Breast epithelium (tissue), 4 donors: ENCODE data around the gene INAFM2. TPM values are rescaled to one million over a fixed set of nuclear protein-coding genes. Genes with fewer than 3 reads are reported as not detected.

Source experiments
- DNase-seq, 2 donors: peaks; one replicate each; pipeline ENCODE4 v3.0.0-alpha.2; 2019; ENCODE audit warnings: low spot score in 2 of 2
- H3K27ac ChIP-seq, 2 donors: fragments of 200-600 bp; sonication (generic) in 1 of 2; one replicate each; pipeline ENCODE4 v1.5.1; 2016 to 2019; ENCODE audit warnings: mild to moderate bottlenecking in 1 of 2
- H3K27me3 ChIP-seq, 2 donors: fragments of 200-600 bp; sonication (generic) in 1 of 2; one replicate each; pipeline versions ENCODE4 v1.5.1 to v1.6.0; 2017 to 2019; ENCODE audit warnings: control low read depth in 1 of 2, mild to moderate bottlenecking in 1 of 2
- H3K36me3 ChIP-seq: fragments of 200-600 bp; one replicate; pipeline ENCODE4 v1.5.1; 2019
- H3K4me1 ChIP-seq, 2 donors: fragments of 200-600 bp; sonication (generic); one replicate each; pipeline ENCODE4 v1.5.1; 2016 to 2019; ENCODE audit warnings: control low read depth in 1 of 2
- H3K4me3 ChIP-seq, 3 donors: fragments of 200-600 bp; sonication (generic); 1 replicate in 2 of 3; 2 replicates in 1 of 3; pipeline ENCODE4 v1.5.1; 2016 to 2019; ENCODE audit warnings: mild to moderate bottlenecking in 3 of 3, moderate library complexity in 2 of 3
- H3K9me3 ChIP-seq, 2 donors: fragments of 200-600 bp; sonication (generic) in 1 of 2; one replicate each; pipeline ENCODE4 v1.5.1; 2016 to 2019; ENCODE audit warnings: control low read depth in 1 of 2
- POLR2A ChIP-seq: fragments of 450-650 bp; IDR thresholded peaks from one replicate; pipeline ENCODE4 v1.6.1; 2016; ENCODE audit warnings: antibody characterized with exemption, mild to moderate bottlenecking, moderate library complexity
- POLR2AphosphoS5 ChIP-seq, 3 donors: sonication (generic); formaldehyde crosslinking; IDR thresholded peaks; one replicate each; pipeline ENCODE4 v1.6.1; 2017; ENCODE audit warnings: antibody characterized with exemption in 3 of 3
- intact Hi-C: fragments of 100-400 bp; cut with DNase I; formaldehyde crosslinking; loops from one replicate; pipeline ENCODE4 v1.15.1; 2023; ENCODE audit warnings: low total_unique reads
- total RNA-seq, 3 donors: library from RNA; depleted of rRNA; stranded (reverse); fragments of >200 nt; gene quantifications; one replicate each; pipeline ENCODE4 v1.1.0, GENCODE V29; 2016
- TF ChIP-seq, protein P1 (sequence below), 3 donors: fragments of 450-650 bp; IDR thresholded peaks; one replicate each; pipeline ENCODE4 v1.5.1; 2016 to 2017; ENCODE audit warnings: antibody characterized with exemption in 3 of 3, mild to moderate bottlenecking in 3 of 3, moderate library complexity in 3 of 3

The INAFM2 gene
- total RNA-seq, 3 donors from 2014 or later, result 5.1 to 17.3 (median 12.5) TPM

DNA sequence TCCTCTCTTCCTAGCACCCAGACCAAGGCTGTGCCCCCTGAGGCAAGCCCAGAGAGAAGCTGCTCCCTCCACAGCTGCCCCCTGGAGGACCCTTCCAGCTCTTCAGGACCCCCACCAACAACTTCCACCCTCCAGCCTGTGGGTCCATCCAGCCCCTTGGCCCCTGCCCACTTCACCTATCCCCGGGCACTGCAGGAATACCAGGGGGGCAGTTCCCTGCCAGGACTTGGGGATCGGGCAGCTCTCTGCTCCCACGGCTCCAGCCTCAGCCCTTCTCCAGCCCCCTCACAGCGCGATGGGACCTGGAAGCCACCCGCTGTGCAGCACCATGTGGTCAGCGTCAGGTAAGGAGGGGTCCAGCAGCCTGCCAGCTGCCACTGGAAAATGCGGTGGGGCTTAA lies 40.1 kb downstream of the INAFM2 start:
- no peaks in the 10 kb centered on the region for H3K27me3 ChIP-seq
- DNase-seq, result no peak
- no peaks in the 10 kb centered on the region for H3K9me3 ChIP-seq
- peaks cover 2 to 10% of the 10 kb centered on the region in 2 donors for H3K4me1 ChIP-seq
- no peak overlapping the region for H3K4me3 ChIP-seq
- no peaks in the 10 kb centered on the region for H3K36me3 ChIP-seq
- no peak overlapping the region for H3K27ac ChIP-seq
- no peak for TF ChIP-seq POLR2A
- TF ChIP-seq, protein P1, sequence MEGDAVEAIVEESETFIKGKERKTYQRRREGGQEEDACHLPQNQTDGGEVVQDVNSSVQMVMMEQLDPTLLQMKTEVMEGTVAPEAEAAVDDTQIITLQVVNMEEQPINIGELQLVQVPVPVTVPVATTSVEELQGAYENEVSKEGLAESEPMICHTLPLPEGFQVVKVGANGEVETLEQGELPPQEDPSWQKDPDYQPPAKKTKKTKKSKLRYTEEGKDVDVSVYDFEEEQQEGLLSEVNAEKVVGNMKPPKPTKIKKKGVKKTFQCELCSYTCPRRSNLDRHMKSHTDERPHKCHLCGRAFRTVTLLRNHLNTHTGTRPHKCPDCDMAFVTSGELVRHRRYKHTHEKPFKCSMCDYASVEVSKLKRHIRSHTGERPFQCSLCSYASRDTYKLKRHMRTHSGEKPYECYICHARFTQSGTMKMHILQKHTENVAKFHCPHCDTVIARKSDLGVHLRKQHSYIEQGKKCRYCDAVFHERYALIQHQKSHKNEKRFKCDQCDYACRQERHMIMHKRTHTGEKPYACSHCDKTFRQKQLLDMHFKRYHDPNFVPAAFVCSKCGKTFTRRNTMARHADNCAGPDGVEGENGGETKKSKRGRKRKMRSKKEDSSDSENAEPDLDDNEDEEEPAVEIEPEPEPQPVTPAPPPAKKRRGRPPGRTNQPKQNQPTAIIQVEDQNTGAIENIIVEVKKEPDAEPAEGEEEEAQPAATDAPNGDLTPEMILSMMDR (IDR thresholded peaks at IDR 0.05), result no peak
- TF ChIP-seq POLR2AphosphoS5 (IDR thresholded peaks at IDR 0.05), result no peak
- intact Hi-C loops, result loop anchor here (10.0 kb wide), 1 partner anchor 61 kb away; no protein-coding TSS in a partner anchor

DNA sequence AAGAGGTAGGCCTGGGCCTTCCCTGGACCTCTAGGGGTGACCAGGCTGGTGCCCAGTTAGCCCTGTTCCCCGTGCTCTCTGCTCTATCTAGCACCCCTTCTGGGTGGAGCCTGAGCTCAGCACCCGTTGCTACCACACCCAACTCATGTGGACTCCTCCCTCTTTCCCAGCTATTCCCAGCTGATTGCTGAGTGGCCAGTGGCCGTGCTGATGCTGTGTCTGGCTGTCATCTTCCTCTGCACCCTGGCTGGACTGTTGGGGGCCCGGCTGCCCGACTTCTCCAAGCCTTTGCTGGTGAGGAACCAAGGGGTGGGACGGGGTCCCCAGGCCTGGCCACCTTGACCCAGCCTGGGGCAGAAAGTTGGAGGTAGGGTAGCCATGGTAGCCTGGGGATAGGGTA lies 40.8 kb downstream of the INAFM2 start:
- TF ChIP-seq, protein P1 (IDR thresholded peaks at IDR 0.05), result no peak
- TF ChIP-seq POLR2A (no peak), POLR2AphosphoS5 (IDR thresholded peaks at IDR 0.05) (no peak)
- intact Hi-C loops, result loop anchor here (10.0 kb wide), 1 partner anchor 61 kb away; no protein-coding TSS in a partner anchor
- H3K27me3 ChIP-seq, result no peaks in the 10 kb centered on the region
- no peaks in the 10 kb centered on the region for H3K9me3 ChIP-seq
- peaks cover 0 to 7% of the 10 kb centered on the region in 2 donors for H3K4me1 ChIP-seq
- H3K27ac ChIP-seq, result no peak overlapping the region
- no peak overlapping the region for H3K4me3 ChIP-seq
- no peak for DNase-seq
- no peaks in the 10 kb centered on the region for H3K36me3 ChIP-seq

DNA sequence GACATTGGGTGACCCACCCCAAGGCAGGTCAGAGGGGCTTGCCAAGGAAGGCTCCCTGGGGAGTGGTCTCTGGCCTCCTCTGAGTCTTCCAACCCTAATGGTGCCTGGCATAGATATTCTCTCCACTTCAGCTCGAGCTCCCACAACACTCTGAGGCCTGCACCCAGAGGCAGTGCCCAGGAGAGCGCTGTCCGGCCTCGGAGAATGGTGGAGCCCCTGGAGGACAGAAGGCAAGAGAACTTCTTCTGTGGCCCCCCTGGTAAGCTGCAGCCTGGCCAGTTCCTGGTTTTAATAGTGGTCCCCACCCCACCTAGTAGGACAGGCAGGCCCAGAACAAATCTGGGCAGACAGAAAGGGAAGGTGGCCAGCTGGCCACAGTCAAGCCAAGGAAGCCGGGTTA lies 41.5 kb downstream of the INAFM2 start:
- Histone ChIP-seq H3K4me3 (no peak overlapping the region), H3K4me1 (peaks cover 0 to 7% of the 10 kb centered on the region in 2 donors), H3K36me3 (no peaks in the 10 kb centered on the region), H3K9me3 (no peaks in the 10 kb centered on the region), H3K27ac (no peak overlapping the region), H3K27me3 (no peaks in the 10 kb centered on the region)
- DNase-seq, result no peak
- intact Hi-C loops, result loop anchor here (10.0 kb wide), 1 partner anchor 60 kb away; no protein-coding TSS in a partner anchor
- TF ChIP-seq POLR2A (no peak), POLR2AphosphoS5 (IDR thresholded peaks at IDR 0.05) (no peak)
- TF ChIP-seq, protein P1 (IDR thresholded peaks at IDR 0.05), result no peak

DNA sequence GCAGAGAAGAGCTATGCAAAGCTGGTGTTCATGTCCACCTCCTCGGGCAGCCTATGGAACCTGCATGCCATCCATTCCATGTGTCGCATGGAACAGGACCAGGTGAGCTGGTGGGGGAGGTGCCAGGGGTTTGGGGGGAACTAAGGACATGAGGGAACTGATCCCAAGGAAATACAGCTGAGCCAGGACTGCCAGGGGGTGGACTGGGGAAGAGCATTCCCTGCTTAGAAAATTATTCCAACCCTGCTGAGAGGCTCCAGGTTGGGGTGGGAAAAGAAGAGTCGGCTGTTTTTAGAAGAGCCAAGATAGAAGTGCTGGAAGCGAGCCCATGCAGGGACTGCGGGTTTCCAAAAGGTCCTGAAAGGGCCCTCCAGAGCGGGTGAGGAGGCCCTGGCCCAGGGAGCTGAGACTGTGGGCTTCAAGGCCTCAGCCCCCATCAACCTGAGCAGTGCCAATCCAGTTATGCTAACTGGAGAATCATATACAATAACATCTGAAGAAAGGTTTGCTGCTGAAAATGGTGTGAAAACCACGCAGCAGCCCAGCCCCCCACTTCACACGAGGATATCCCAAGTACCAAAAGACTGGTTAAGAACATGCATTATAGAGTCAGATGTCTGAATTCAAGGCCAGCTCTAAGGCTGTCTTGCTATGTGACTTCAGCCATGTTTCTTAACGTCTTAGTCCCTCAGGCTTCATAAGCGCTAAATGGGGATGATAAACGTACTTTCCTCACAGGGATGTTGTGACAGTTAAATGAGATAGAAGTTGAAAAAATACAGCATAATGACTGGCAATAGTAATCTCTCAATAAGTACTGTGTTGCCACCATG lies 42.3 kb downstream of the INAFM2 start:
- intact Hi-C loops, result loop anchor here (10.0 kb wide), 1 partner anchor 59 kb away; no protein-coding TSS in a partner anchor
- no peak overlapping the region for H3K4me3 ChIP-seq
- H3K9me3 ChIP-seq, result no peaks in the 10 kb centered on the region
- no peak overlapping the region for H3K27ac ChIP-seq
- no peak for TF ChIP-seq POLR2AphosphoS5 (IDR thresholded peaks at IDR 0.05)
- TF ChIP-seq, protein P1 (IDR thresholded peaks at IDR 0.05), result no peak
- no peak for TF ChIP-seq POLR2A
- H3K4me1 ChIP-seq, result peaks cover 0 to 7% of the 10 kb centered on the region in 2 donors
- no peaks in the 10 kb centered on the region for H3K27me3 ChIP-seq
- no peak for DNase-seq
- no peaks in the 10 kb centered on the region for H3K36me3 ChIP-seq
